SK-N-MC (cell line): Measurements from ENCODE around the gene APOC4.

Source experiments
- DNase-seq: peaks from one replicate; pipeline ENCODE4 v3.0.0-alpha.2; 2011; ENCODE audit warnings: low read depth, low spot score
- H3K27ac ChIP-seq: fragments of 200-600 bp; sonication (generic); 2 replicates; pipeline ENCODE4 v1.5.1; 2016; ENCODE audit warnings: mixed run types
- H3K36me3 ChIP-seq: fragments of 200-600 bp; sonication (generic); 2 replicates; pipeline ENCODE4 v1.6.1; 2017; ENCODE audit warnings: antibody characterized with exemption, low read length, mixed read lengths; ENCODE audit not compliant: insufficient read depth
- H3K4me3 ChIP-seq: fragments of 200-600 bp; sonication (generic); 2 replicates; pipeline ENCODE4 v1.5.1; 2016
- H3K9ac ChIP-seq: fragments of 200-600 bp; sonication (generic); 2 replicates; pipeline ENCODE4 v1.8.0; 2017; ENCODE audit warnings: mixed run types, mixed read lengths; ENCODE audit not compliant: insufficient read length
- H3K9me3 ChIP-seq: fragments of 200-600 bp; sonication (generic); 2 replicates; pipeline ENCODE4 v1.6.1; 2017; ENCODE audit warnings: low read depth, mild to moderate bottlenecking, antibody characterized with exemption, low read length, moderate library complexity, mixed read lengths
- FOXP2 ChIP-seq: optimal IDR thresholded peaks from 2 replicates; pipeline ENCODE3; 2011; ENCODE audit warnings: mild to moderate bottlenecking, moderate library complexity; ENCODE audit not compliant: insufficient read depth; ENCODE audit errors: extremely low read length, control extremely low read depth
- POLR2AphosphoS5 ChIP-seq: IDR thresholded peaks from 2 replicates; pipeline ENCODE4 v1.6.1; 2012; ENCODE audit warnings: mild to moderate bottlenecking, low read depth, low read length, borderline replicate concordance

APOC4 gene

GRCh38 chr19:44993926-44994537 lies 52.0 kb downstream of the APOC4 start:
- H3K9ac ChIP-seq: no peak overlapping the region

More at GRCh38 chr19:44993926-44994537, 52.0 kb downstream of the APOC4 start:
- Histone ChIP-seq H3K36me3 (no peaks in the 10 kb centered on the region; the same call in 1 of the 2 replicates), H3K4me3 (no peak overlapping the region), H3K9me3 (no peaks in the 10 kb centered on the region), H3K27ac (no peak overlapping the region)
- TF ChIP-seq POLR2AphosphoS5 (0 out of 2 replicates have a peak, but pooled peaks have one; percentile 14), FOXP2 (no peak)
- no peak for DNase-seq
